B cell (primary cell): ENCODE measurements around the gene TM4SF5. TPM values are rescaled to one million over a fixed set of nuclear protein-coding genes. Genes with fewer than 3 reads are reported as not detected.

Experiments
- ATAC-seq: fragments of 200-7000 bp; cut with Tn5 transposase; one replicate; pipeline ENCODE4 v1.10.0; 2021; ENCODE audit warnings: low read depth, mild to moderate bottlenecking, moderate number of reproducible peaks, moderate library complexity
- CTCF ChIA-PET: fragments of 350-600 bp; sonication (Branson Sonifier 250); formaldehyde crosslinking; loops from one replicate; lab custom pipeline; 2021; ENCODE audit warnings: antibody characterized with exemption, inconsistent platforms; lab: Charles Lee
- POLR2A ChIA-PET: fragments of 350-600 bp; sonication (Branson Sonifier 250); formaldehyde crosslinking; loops from one replicate; lab custom pipeline; 2021; ENCODE audit warnings: antibody characterized with exemption; lab: Charles Lee
- DNase-seq: peaks from one replicate; pipeline ENCODE4 v3.0.0; 2013
- H2AFZ ChIP-seq: 2 replicates; pipeline ENCODE4 v1.6.1; 2012; ENCODE audit warnings: mild to moderate bottlenecking, low read depth, low read length; ENCODE audit not compliant: insufficient read depth, poor library complexity, severe bottlenecking
- H3K27ac ChIP-seq, 2 donors: 1 replicate in 1 of 2; 2 replicates in 1 of 2; pipeline ENCODE4 v1.5.1; 2012 to 2013; ENCODE audit warnings: low read length in 2 of 2, mild to moderate bottlenecking in 2 of 2, moderate library complexity in 1 of 2
- H3K27me3 ChIP-seq, 4 experiments: fragments of 200-600 bp in 1 of 4; sonication (generic) in 1 of 4; replicated peaks in 1 of 4; 1 replicate in 2 of 4; 2 replicates in 2 of 4; pipeline versions ENCODE4 v1.6.1 to v1.7.0; 2013 to 2016; ENCODE audit warnings: low read length in 3 of 4, mild to moderate bottlenecking in 2 of 4, mixed read lengths in 1 of 4, moderate library complexity in 1 of 4; ENCODE audit not compliant: insufficient read depth in 4 of 4, control insufficient read depth in 3 of 4; ENCODE audit errors: control extremely low read depth in 1 of 4
- H3K36me3 ChIP-seq, 2 experiments: replicated peaks in 1 of 2; 1 replicate in 1 of 2; 2 replicates in 1 of 2; pipeline versions ENCODE4 v1.6.1 to v1.7.1; 2013; ENCODE audit warnings: low read length in 1 of 2; ENCODE audit not compliant: insufficient read depth in 2 of 2, control insufficient read depth in 1 of 2; ENCODE audit errors: control extremely low read depth in 1 of 2, extremely low read depth in 1 of 2
- H3K4me1 ChIP-seq, 2 donors: fragments of 200-600 bp in 1 of 2; sonication (generic) in 1 of 2; 1 replicate in 1 of 2; 2 replicates in 1 of 2; pipeline versions ENCODE4 v1.5.1 to v1.6.1; 2013 to 2017; ENCODE audit warnings: low read length in 2 of 2; ENCODE audit not compliant: control insufficient read depth in 2 of 2, insufficient read depth in 2 of 2
- H3K4me2 ChIP-seq: replicated peaks from 2 replicates; pipeline ENCODE3; 2012; ENCODE audit warnings: mild to moderate bottlenecking, low read depth, low read length; ENCODE audit not compliant: poor library complexity, severe bottlenecking
- H3K4me3 ChIP-seq, 5 experiments: fragments of 200-600 bp in 1 of 5; sonication (generic) in 1 of 5; 1 replicate in 3 of 5; 2 replicates in 2 of 5; pipeline versions ENCODE4 v1.5.1 to v1.7.0; 2011 to 2016; ENCODE audit warnings: low read length in 4 of 5, mild to moderate bottlenecking in 4 of 5, low read depth in 2 of 5, control low read depth in 1 of 5, moderate library complexity in 1 of 5; ENCODE audit not compliant: insufficient read depth in 1 of 5; ENCODE audit errors: control extremely low read depth in 1 of 5, extremely low read depth in 1 of 5
- H3K79me2 ChIP-seq: fragments of 200-600 bp; sonication (generic); one replicate; pipeline ENCODE4 v1.6.0; 2016; ENCODE audit warnings: low read length; ENCODE audit not compliant: control insufficient read depth, insufficient read depth
- H3K9ac ChIP-seq: fragments of 200-600 bp; sonication (generic); 2 replicates; pipeline ENCODE4 v1.6.1; 2017; ENCODE audit warnings: mild to moderate bottlenecking, low read length, moderate library complexity
- H3K9me3 ChIP-seq, 3 donors: one replicate each; pipeline versions ENCODE4 v1.6.1 to v1.7.1; 2013; ENCODE audit warnings: low read length in 2 of 3; ENCODE audit not compliant: control insufficient read depth in 2 of 3, insufficient read depth in 1 of 3; ENCODE audit errors: control extremely low read depth in 1 of 3
- H4K20me1 ChIP-seq: 2 replicates; pipeline ENCODE4 v1.6.0; 2012; ENCODE audit warnings: mild to moderate bottlenecking, low read length; ENCODE audit not compliant: insufficient read depth, control insufficient read depth, poor library complexity, severe bottlenecking
- H3K27ac Mint-ChIP-seq: one replicate; pipeline ENCODE4 v1.8.0; 2021; ENCODE audit warnings: mixed read lengths
- H3K27me3 Mint-ChIP-seq: one replicate; pipeline ENCODE4 v1.8.0; 2021; ENCODE audit warnings: mixed read lengths
- H3K4me1 Mint-ChIP-seq: one replicate; pipeline ENCODE4 v1.8.0; 2021; ENCODE audit warnings: mixed read lengths
- H3K4me3 Mint-ChIP-seq: one replicate; pipeline ENCODE4 v1.8.0; 2021; ENCODE audit warnings: mixed read lengths
- H3K9me3 Mint-ChIP-seq: one replicate; pipeline ENCODE4 v1.8.0; 2022; ENCODE audit warnings: mixed read lengths; ENCODE audit not compliant: insufficient read depth
- EZH2 ChIP-seq: IDR thresholded peaks from 2 replicates; pipeline ENCODE4 v1.6.1; 2012; ENCODE audit warnings: borderline replicate concordance, low read depth, mild to moderate bottlenecking, moderate library complexity, low read length; ENCODE audit not compliant: insufficient read depth, poor library complexity, severe bottlenecking
- WGBS: methylation state at CpG from one replicate; pipeline ENCODE4 v1.1.5; 2013; ENCODE audit warnings: missing lambda C conversion rate; ENCODE audit not compliant: insufficient coverage; 5-methylcytosine and 5-hydroxymethylcytosine counted together
- intact Hi-C: fragments of 100-400 bp; cut with micrococcal nuclease; formaldehyde crosslinking; loops from one replicate; pipeline ENCODE4 v1.10.0; 2022
- polyA plus RNA-seq: library from polyadenylated mRNA; depleted of rRNA; stranded (reverse); fragments of >200 nt; gene quantifications from 2 replicates; pipeline ENCODE4 v1.2.3, GENCODE V29; 2012
- total RNA-seq, 2 donors: library from RNA; stranded (reverse); fragments of 120-200 nt in 1 of 2; gene quantifications; 1 replicate in 1 of 2; 2 replicates in 1 of 2; pipeline versions ENCODE4 v1.2.3 to v1.2.4, GENCODE V29; 2013 to 2022
- TF ChIP-seq, protein P1 (sequence below): fragments of 200-600 bp; IDR thresholded peaks from one replicate; pipeline ENCODE4 v1.8.0; 2022; ENCODE audit warnings: antibody characterized with exemption, mild to moderate bottlenecking

Gene TM4SF5
- total and polyA plus RNA-seq, 2 donors (not counting 1 experiment from before 2014, with no cell fraction given), result not detected

DNA sequence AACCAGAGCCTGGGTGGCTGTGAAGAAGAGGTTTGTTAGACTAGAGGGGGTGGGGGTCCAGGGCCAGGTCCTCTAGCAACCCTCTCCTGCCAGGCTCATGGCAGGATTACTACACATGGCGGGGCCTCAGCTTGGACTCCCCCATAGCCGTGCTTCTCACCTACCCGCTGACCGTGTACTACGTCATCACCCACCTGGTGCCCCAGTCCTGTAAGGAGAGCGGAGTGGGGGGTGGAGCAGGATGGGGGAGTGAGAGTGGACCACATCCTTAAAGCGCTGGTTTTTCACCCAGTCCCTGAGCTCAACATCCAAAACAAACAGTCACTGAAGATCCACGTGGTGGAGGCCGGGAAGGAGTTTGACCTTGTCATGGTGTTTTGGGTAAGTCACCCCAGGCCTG, 27.8 kb upstream of the TM4SF5 start:
- ChIA-PET CTCF (interaction anchor here (0.6 to 2.0 kb wide), 2 partner anchors 46 to 63 kb away, joined by 3 to 5 read pairs; partner anchors contain the start of gene PLD2), POLR2A (no interaction called here)
- intact Hi-C loops, result no loop called here
- H3K27me3 ChIP-seq, result peaks cover 0 to 53% (median 22%) of the 10 kb centered on the region in 4 experiments
- no peak for ATAC-seq
- no peak for TF ChIP-seq EZH2
- TF ChIP-seq, protein P1, sequence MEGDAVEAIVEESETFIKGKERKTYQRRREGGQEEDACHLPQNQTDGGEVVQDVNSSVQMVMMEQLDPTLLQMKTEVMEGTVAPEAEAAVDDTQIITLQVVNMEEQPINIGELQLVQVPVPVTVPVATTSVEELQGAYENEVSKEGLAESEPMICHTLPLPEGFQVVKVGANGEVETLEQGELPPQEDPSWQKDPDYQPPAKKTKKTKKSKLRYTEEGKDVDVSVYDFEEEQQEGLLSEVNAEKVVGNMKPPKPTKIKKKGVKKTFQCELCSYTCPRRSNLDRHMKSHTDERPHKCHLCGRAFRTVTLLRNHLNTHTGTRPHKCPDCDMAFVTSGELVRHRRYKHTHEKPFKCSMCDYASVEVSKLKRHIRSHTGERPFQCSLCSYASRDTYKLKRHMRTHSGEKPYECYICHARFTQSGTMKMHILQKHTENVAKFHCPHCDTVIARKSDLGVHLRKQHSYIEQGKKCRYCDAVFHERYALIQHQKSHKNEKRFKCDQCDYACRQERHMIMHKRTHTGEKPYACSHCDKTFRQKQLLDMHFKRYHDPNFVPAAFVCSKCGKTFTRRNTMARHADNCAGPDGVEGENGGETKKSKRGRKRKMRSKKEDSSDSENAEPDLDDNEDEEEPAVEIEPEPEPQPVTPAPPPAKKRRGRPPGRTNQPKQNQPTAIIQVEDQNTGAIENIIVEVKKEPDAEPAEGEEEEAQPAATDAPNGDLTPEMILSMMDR, result no peak
- no peak overlapping the region for H3K9ac ChIP-seq
- no peak overlapping the region for H3K4me3 Mint-ChIP-seq
- H3K4me2 ChIP-seq, result no peak overlapping the region
- DNase-seq, result no peak
- no peaks in the 10 kb centered on the region for H3K9me3 ChIP-seq
- H3K27me3 Mint-ChIP-seq, result peaks cover 23% of the 10 kb centered on the region
- peaks cover 23% of the 10 kb centered on the region for H3K4me1 Mint-ChIP-seq
- H2AFZ ChIP-seq, result no peak overlapping the region
- no peaks in the 10 kb centered on the region for H3K9me3 Mint-ChIP-seq
- peaks cover 2% of the 10 kb centered on the region for H3K79me2 ChIP-seq
- H4K20me1 ChIP-seq, result no peaks in the 10 kb centered on the region
- no peak overlapping the region for H3K27ac ChIP-seq
- no peak overlapping the region for H3K4me3 ChIP-seq
- no peaks in the 10 kb centered on the region for H3K36me3 ChIP-seq
- H3K27ac Mint-ChIP-seq, result no peak overlapping the region
- H3K4me1 ChIP-seq, result peaks cover 27 to 32% of the 10 kb centered on the region in 2 donors
- WGBS, result 100% methylated on average over 2 of the region's 9 CpGs

DNA sequence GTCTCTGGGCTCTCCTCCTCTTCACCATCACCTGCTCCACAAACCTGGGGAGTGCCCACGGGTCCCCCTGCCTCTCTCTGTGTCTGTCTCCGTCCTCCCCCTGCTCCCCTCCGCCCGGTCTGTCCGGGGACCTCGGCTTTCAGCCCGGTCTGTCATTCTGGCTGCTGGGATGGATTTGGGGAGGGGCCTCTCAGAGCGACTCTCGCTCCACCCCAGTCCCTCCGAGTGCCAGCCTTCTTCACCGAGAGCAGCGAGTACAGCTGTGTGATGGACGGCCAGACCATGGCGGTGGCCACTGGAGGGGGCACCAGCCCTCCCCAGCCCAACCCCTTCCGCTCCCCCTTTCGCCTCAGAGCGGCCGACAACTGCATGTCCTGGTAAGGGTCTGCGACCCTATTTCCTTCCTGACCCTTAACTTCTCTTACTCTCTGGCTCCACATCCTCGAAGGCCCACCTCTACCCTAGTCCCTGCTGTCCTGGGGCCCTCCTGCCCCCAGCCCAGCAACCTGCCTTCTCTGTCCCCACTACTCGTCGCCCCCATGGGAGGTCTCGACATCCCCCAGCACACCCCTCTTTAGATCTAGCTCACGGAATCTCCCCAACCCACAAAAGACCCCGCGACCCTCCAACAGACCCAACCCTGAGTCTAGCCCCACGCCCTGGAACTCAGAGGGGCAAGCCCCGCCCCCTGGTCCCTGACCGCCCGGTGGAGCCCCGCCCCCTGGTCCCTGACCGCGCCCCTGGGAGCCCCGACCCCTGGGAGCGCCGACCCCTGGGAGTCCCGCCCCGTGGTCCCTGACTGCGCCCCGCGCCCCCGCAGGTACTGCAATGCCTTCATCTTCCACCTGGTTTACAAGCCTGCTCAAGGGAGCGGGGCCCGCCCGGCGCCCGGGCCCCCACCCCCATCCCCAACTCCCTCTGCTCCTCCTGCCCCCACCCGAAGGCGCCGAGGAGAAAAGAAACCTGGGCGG, 26.4 kb upstream of the TM4SF5 start:
- Histone ChIP-seq H3K4me2 (peak overlapping the region; percentile 21), H3K36me3 (no peaks in the 10 kb centered on the region), H3K9me3 (no peaks in the 10 kb centered on the region), H3K27ac (no peak overlapping the region), H4K20me1 (no peaks in the 10 kb centered on the region), H3K4me1 (peaks cover 22 to 23% of the 10 kb centered on the region in 2 donors), H3K9ac (no peak overlapping the region), H3K4me3 (no peak overlapping the region), H2AFZ (peak overlapping the region; percentile 23), H3K27me3 (peaks cover 0 to 56% (median 23%) of the 10 kb centered on the region in 4 experiments), H3K79me2 (peaks cover 2% of the 10 kb centered on the region)
- TF ChIP-seq, protein P1, result no peak
- TF ChIP-seq EZH2, result no peak
- DNase-seq, result no peak
- Mint-ChIP-seq H3K4me3 (no peak overlapping the region), H3K9me3 (no peaks in the 10 kb centered on the region), H3K27me3 (peaks cover 27% of the 10 kb centered on the region), H3K27ac (no peak overlapping the region), H3K4me1 (peaks cover 17% of the 10 kb centered on the region)
- 22% methylated on average over 40 of the region's 51 CpGs for WGBS
- CTCF ChIA-PET, result no interaction called here
- POLR2A ChIA-PET, result interaction anchor here (0.7 kb wide), 1 partner anchor 158 kb away, joined by 3 read pairs; no protein-coding TSS in a partner anchor
- intact Hi-C loops, result no loop called here
- ATAC-seq, result no peak
